A549 (cell line): ENCODE data around the gene LIPA.

Experiments used
- CTCF ChIP-seq: fragments of >200 bp; sonication (Bioruptor Twin); formaldehyde crosslinking; IDR thresholded peaks from 3 replicates; pipeline ENCODE4 v1.5.1; 2016
- POLR2A ChIP-seq: IDR thresholded peaks from 2 replicates; pipeline ENCODE4 v1.6.1; 2012; ENCODE audit warnings: mild to moderate bottlenecking, low read length
- TP53 ChIP-seq: fragments of 250-450 bp; sonication (Bioruptor Pico); IDR thresholded peaks from 2 replicates; pipeline ENCODE4 v1.5.0; 2021; ENCODE audit warnings: mild to moderate bottlenecking, moderate library complexity

- TF ChIP-seq CTCF (no peak), POLR2A (no peak), TP53 (no peak)
These were observed 28.9 kb upstream of the LIPA start for GRCh38 chr10:89280508-89280907.
